GM23338 (cell line): Measurements from ENCODE around the gene OR2F1. TPM values are rescaled to one million over a fixed set of nuclear protein-coding genes. Genes with fewer than 3 reads are reported as not detected.

Experiments
- ATAC-seq: fragments of 200-7000 bp; cut with Tn5 transposase; 3 replicates; pipeline ENCODE4 v1.9.1; 2020
- DNase-seq: peaks from one replicate; pipeline ENCODE4 v3.0.0-alpha.2; 2015; ENCODE audit warnings: low spot score
- H2AFZ ChIP-seq: fragments of 200-600 bp; sonication (generic); 2 replicates; pipeline ENCODE4 v1.8.0; 2016; ENCODE audit warnings: antibody characterized with exemption, mild to moderate bottlenecking, moderate library complexity
- H3F3A ChIP-seq: fragments of 200-600 bp; sonication (generic); replicated peaks from 2 replicates; pipeline ENCODE4 v1.8.0; 2017; ENCODE audit warnings: antibody characterized with exemption, mixed run types, low read depth
- H3K27ac ChIP-seq: fragments of 200-600 bp; sonication (generic); 2 replicates; pipeline ENCODE4 v1.6.1; 2016; ENCODE audit warnings: low read depth
- H3K27me3 ChIP-seq: fragments of 200-600 bp; sonication (generic); 2 replicates; pipeline ENCODE4 v1.8.0; 2016; ENCODE audit warnings: mild to moderate bottlenecking, mixed run types, moderate library complexity; ENCODE audit not compliant: insufficient read depth
- H3K36me3 ChIP-seq: fragments of 200-600 bp; sonication (generic); 2 replicates; pipeline ENCODE4 v1.8.0; 2016; ENCODE audit warnings: mild to moderate bottlenecking; ENCODE audit not compliant: insufficient read depth
- H3K4me1 ChIP-seq: fragments of 200-600 bp; sonication (generic); 2 replicates; pipeline ENCODE4 v1.8.0; 2016; ENCODE audit warnings: mild to moderate bottlenecking, moderate library complexity; ENCODE audit not compliant: insufficient read depth
- H3K4me2 ChIP-seq: fragments of 200-600 bp; sonication (generic); 2 replicates; pipeline ENCODE4 v1.7.1; 2017; ENCODE audit warnings: mixed run types
- H3K4me3 ChIP-seq: fragments of 200-600 bp; sonication (generic); 2 replicates; pipeline ENCODE4 v1.6.1; 2016; ENCODE audit warnings: mixed run types
- H3K79me2 ChIP-seq: fragments of 200-600 bp; sonication (generic); replicated peaks from 2 replicates; pipeline ENCODE4 v1.8.0; 2017; ENCODE audit warnings: mild to moderate bottlenecking; ENCODE audit not compliant: insufficient read depth
- H3K9me2 ChIP-seq: fragments of 200-600 bp; sonication (generic); 2 replicates; pipeline ENCODE4 v1.8.0; 2017; ENCODE audit not compliant: insufficient read depth
- H4K20me1 ChIP-seq: fragments of 200-600 bp; sonication (generic); replicated peaks from 2 replicates; pipeline ENCODE4 v1.8.0; 2017; ENCODE audit warnings: mild to moderate bottlenecking; ENCODE audit not compliant: insufficient read depth
- H3K27ac Mint-ChIP-seq: 2 replicates; pipeline ENCODE4 v1.8.0; 2020; ENCODE audit warnings: inconsistent platforms, mild to moderate bottlenecking, moderate library complexity, mixed read lengths
- H3K27me3 Mint-ChIP-seq: 3 replicates; pipeline ENCODE4 v1.8.0; 2022; ENCODE audit warnings: low read depth, mild to moderate bottlenecking, moderate library complexity, mixed read lengths, inconsistent platforms; ENCODE audit not compliant: insufficient read depth, poor library complexity
- H3K36me3 Mint-ChIP-seq: 3 replicates; pipeline ENCODE4 v1.8.0; 2021; ENCODE audit warnings: low read depth, mild to moderate bottlenecking, inconsistent platforms, moderate library complexity, mixed read lengths
- H3K4me1 Mint-ChIP-seq: 3 replicates; pipeline ENCODE4 v1.8.0; 2020; ENCODE audit warnings: mild to moderate bottlenecking, inconsistent platforms, mixed read lengths
- H3K4me3 Mint-ChIP-seq: 3 replicates; pipeline ENCODE4 v1.8.0; 2021; ENCODE audit warnings: moderate library complexity, mild to moderate bottlenecking, inconsistent platforms, mixed read lengths
- H3K9me3 Mint-ChIP-seq: 3 replicates; pipeline ENCODE4 v1.8.0; 2020; ENCODE audit warnings: moderate library complexity, mild to moderate bottlenecking, inconsistent platforms, mixed read lengths
- CREB1 ChIP-seq: fragments of 250-450 bp; sonication (Bioruptor Pico); IDR thresholded peaks from 2 replicates; pipeline ENCODE4 v1.5.0; 2020; ENCODE audit warnings: low read depth, mild to moderate bottlenecking, moderate library complexity
- CTCF ChIP-seq, 2 experiments: fragments of 200-600 bp in 1 of 2; sonication (generic) in 1 of 2; conservative IDR thresholded peaks; 2 replicates each; pipeline versions ENCODE4 v1.5.1 to v1.6.1; 2016 to 2017; ENCODE audit warnings: antibody characterized with exemption in 2 of 2, low read depth in 2 of 2, mild to moderate bottlenecking in 2 of 2, moderate library complexity in 1 of 2
- ETS1 ChIP-seq: IDR thresholded peaks from 2 replicates; pipeline ENCODE4 v1.6.1; 2016; ENCODE audit warnings: antibody characterized with exemption
- EZH2 ChIP-seq: fragments of 200-600 bp; sonication (generic); IDR thresholded peaks from one replicate; pipeline ENCODE4 v1.8.0; 2017; ENCODE audit warnings: antibody characterized with exemption, mild to moderate bottlenecking, low read depth; ENCODE audit not compliant: unreplicated experiment
- EZH2phosphoT487 ChIP-seq: fragments of 200-600 bp; sonication (generic); IDR thresholded peaks from one replicate; pipeline ENCODE4 v1.8.1; 2018; ENCODE audit warnings: antibody characterized with exemption; ENCODE audit not compliant: unreplicated experiment
- JUNB ChIP-seq: IDR thresholded peaks from one replicate; pipeline ENCODE4 v1.6.1; 2016; ENCODE audit warnings: antibody characterized with exemption; ENCODE audit not compliant: unreplicated experiment
- NANOG ChIP-seq: IDR thresholded peaks from 2 replicates; pipeline ENCODE4 v1.6.1; 2016; ENCODE audit warnings: antibody characterized with exemption, borderline replicate concordance
- POLR2AphosphoS5 ChIP-seq: IDR thresholded peaks from 2 replicates; pipeline ENCODE4 v1.6.1; 2016; ENCODE audit warnings: antibody characterized with exemption, low read depth
- REST ChIP-seq: IDR thresholded peaks from one replicate; pipeline ENCODE4 v1.6.1; 2018; ENCODE audit warnings: antibody characterized with exemption; ENCODE audit not compliant: unreplicated experiment
- STAT1 ChIP-seq: IDR thresholded peaks from one replicate; pipeline ENCODE4 v1.6.1; 2016; ENCODE audit warnings: antibody characterized with exemption; ENCODE audit not compliant: unreplicated experiment
- ZNF114 ChIP-seq: fragments of 250-450 bp; sonication (Bioruptor Pico); IDR thresholded peaks from 2 replicates; pipeline ENCODE4 v1.5.0; 2020; ENCODE audit warnings: mild to moderate bottlenecking, moderate library complexity
- ZNF331 ChIP-seq: fragments of 250-450 bp; sonication (Bioruptor Pico); IDR thresholded peaks from 2 replicates; pipeline ENCODE4 v1.5.0; 2020; ENCODE audit warnings: low read depth, mild to moderate bottlenecking, moderate library complexity
- ZNF462 ChIP-seq: fragments of 250-450 bp; sonication (Bioruptor Pico); IDR thresholded peaks from 2 replicates; pipeline ENCODE4 v1.5.0; 2020; ENCODE audit warnings: mild to moderate bottlenecking, moderate library complexity
- polyA plus RNA-seq: library from polyadenylated mRNA; unstranded; fragments of >200 nt; fragmentation: Nextera tagmentation; extraction: Ambion mirVana; gene quantifications from 2 replicates; pipeline ENCODE4 v1.2.1, GENCODE V29; 2016
- total RNA-seq: library from RNA; depleted of rRNA; stranded (reverse); fragments of >200 nt; shearing (Covaris generic); gene quantifications from 2 replicates; pipeline ENCODE4 v1.2.3, GENCODE V29; 2014

The OR2F1 gene
- total and polyA plus RNA-seq, 2 experiments from 2014 or later = not detected

GRCh38 chr7:144004703-144005102 is 50.1 kb downstream of the OR2F1 start:
- Histone ChIP-seq H3K27me3 (no peaks in the 10 kb centered on the region), H3K4me2 (no peak overlapping the region), H3K9me2 (peaks cover 6% of the 10 kb centered on the region; the same call in 1 of the 2 replicates), H3K27ac (no peak overlapping the region), H4K20me1 (no peaks in the 10 kb centered on the region), H3K4me1 (no peaks in the 10 kb centered on the region), H3K36me3 (no peaks in the 10 kb centered on the region; the same call in none of the 2 replicates), H3K79me2 (no peaks in the 10 kb centered on the region), H3F3A (no peaks in the 10 kb centered on the region), H3K4me3 (no peak overlapping the region), H2AFZ (no peak overlapping the region)
- no peak for ATAC-seq
- H3K4me3 Mint-ChIP-seq = no peak overlapping the region
- no peaks in the 10 kb centered on the region for H3K4me1 Mint-ChIP-seq
- H3K36me3 Mint-ChIP-seq = peaks cover 15% of the 10 kb centered on the region; the same call in 2 of the 3 replicates
- H3K27ac Mint-ChIP-seq = no peak overlapping the region
- H3K27me3 Mint-ChIP-seq = no peaks in the 10 kb centered on the region
- H3K9me3 Mint-ChIP-seq = peaks cover 21% of the 10 kb centered on the region
- DNase-seq = no peak
- TF ChIP-seq CREB1 (CRISPR knock-in tag) (no peak), EZH2phosphoT487 (no peak), JUNB (no peak), ETS1 (no peak), NANOG (no peak), REST (no peak), ZNF331 (no peak), EZH2 (no peak), CTCF (conservative IDR thresholded peaks at IDR 0.05; ENCODE audit: low read depth in 2 of 2) (no peak), ZNF462 (no peak), POLR2AphosphoS5 (no peak), STAT1 (no peak), ZNF114 (CRISPR knock-in tag) (no peak)
